Measurements from ENCODE around the gene ABCD1.

The ABCD1 gene

DNA sequence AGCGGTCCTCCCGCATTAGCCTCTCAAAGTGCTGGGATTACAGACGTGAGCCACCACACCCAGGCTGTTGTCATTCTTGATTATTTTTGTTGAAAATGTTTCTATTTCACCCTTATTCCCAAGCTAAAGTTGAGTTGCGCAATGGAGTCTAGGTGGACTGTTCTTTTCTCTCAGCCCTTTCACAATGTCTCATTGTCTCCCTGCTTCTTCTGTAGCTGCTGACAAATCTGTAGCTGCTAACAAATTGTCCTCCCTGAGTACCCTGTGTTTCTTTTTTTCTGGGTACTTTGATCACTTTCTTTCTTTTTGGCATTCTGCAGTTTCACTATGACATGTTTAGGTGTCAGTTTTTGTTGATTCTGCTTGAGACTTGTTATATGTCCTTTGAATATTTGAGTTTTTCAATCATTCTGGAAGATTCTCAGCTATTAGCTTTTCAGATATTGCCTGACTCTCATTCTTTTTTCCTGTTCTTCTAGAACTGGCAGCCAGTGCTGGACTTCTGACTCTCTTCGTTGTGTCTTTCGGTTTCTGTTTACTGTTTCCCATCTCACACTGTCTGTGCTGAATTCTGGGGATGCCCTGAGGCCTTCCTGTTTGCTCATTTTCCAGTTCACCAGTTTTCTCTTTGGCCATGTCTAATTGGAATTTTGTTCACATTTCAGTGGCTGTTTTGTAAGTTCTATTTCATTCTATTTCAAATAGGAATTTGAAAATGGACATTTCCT, 6.6 kb downstream of the ABCD1 start:
- TF ChIP-seq, protein P1, sequence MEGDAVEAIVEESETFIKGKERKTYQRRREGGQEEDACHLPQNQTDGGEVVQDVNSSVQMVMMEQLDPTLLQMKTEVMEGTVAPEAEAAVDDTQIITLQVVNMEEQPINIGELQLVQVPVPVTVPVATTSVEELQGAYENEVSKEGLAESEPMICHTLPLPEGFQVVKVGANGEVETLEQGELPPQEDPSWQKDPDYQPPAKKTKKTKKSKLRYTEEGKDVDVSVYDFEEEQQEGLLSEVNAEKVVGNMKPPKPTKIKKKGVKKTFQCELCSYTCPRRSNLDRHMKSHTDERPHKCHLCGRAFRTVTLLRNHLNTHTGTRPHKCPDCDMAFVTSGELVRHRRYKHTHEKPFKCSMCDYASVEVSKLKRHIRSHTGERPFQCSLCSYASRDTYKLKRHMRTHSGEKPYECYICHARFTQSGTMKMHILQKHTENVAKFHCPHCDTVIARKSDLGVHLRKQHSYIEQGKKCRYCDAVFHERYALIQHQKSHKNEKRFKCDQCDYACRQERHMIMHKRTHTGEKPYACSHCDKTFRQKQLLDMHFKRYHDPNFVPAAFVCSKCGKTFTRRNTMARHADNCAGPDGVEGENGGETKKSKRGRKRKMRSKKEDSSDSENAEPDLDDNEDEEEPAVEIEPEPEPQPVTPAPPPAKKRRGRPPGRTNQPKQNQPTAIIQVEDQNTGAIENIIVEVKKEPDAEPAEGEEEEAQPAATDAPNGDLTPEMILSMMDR (IDR thresholded peaks at IDR 0.05), result no peak

DNA sequence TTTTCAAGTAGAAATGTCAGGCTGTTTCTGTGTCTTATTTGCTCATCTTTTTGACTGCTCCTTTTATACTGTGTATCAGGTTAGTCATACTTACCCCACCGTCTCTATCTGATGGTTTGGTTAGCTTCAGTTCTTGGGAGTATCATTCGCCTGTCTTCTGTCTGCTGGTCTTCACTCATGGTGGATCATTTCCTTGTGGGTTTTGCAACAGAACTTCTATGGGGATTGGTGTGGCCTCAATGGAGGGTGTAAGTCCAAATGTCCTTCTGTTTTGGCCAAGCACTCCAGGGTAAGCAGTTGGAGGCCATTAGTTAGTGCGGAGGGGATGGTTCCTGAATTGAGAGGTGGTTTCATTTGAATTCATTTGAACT, 7.2 kb downstream of the ABCD1 start:
- TF ChIP-seq, protein P1 (IDR thresholded peaks at IDR 0.05), result no peak

DNA sequence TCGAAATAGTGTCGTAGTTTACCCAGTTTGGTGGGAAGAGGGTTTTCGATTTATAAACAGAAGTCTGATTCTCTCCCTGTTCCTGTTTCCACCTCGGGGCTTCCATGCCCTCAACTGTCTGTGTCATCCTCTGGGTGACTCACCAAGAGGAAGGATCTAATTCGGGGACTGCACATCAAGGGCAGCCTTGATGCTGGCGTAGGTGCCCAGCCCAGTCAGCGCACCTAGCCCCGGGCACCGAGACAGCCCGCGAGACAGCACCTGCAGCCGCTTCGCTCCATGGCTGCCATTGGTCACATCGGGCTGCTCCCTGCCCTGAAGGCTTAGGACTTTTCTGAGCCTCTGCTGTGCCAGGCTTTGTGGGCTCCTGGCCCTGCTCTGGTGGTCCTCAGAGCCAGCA, 7.7 kb downstream of the ABCD1 start:
- TF ChIP-seq, protein P1 (IDR thresholded peaks at IDR 0.05), result no peak

DNA sequence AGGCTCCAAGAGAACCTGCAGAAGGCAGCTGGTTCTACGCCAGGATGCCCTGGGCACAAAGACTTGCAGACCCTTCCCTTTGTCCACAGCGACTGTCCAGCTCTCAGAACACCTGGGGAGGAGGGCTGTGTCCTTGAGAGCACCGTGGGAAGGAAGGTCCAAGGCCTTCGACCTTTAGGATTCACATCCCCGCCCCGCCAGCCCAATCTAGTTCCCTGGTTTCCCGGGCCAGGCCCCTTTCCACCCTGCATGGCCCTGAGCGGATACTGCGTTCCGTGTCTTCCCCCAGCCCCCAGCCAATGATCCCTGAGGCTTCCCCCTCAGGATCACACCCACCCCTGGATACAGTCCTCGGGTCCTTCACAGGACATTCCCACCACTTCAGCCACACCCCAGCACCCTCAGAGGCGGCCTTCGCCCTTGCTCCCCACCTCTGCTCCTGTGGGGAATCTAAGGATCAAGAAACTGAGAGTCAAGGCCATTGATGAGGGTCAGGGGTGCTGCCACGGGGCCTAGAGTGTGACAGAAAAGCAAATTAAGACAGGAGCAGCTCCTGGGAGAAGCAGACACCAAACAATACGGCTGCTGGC, 9.1 kb downstream of the ABCD1 start:
- TF ChIP-seq, protein P1 (IDR thresholded peaks at IDR 0.05), result no peak

DNA sequence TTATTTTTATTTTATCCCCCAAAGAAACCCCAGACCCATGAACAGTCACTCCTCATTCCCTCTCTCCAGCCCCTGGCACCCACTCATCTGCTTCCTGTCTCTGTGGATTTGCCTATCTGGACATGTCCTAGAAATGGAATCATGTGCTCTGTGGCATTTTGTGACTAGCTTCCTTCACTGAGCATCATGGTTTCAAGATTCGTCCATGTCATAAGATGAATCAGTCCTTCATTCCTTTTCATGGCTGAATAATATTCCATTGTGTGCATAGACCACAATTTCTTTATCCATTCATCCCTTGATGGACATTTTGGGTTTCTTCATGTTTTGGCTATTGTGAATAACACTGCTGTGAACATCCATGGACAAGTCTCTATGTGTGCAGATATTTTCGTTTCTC, 10.2 kb downstream of the ABCD1 start:
- TF ChIP-seq, protein P1 (IDR thresholded peaks at IDR 0.05), result no peak

DNA sequence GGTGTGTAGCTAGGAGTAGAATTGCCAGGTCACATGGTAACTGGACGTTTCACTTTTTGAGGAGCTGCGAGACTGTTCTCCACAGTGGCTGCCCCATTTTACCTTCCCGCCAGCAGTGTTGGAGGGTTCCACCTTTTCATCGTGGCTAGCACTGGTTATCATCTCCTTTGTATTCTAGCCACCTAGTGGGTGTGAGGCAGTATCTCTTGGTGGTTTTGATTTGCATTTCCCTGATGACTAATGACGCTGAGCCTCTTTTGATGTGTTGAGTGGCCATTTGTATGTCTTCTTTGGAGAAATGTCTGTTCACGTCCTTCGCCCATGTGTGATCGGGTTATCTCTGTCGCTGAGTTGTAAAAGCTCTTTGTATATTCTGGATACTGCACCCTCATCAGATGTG, 10.6 kb downstream of the ABCD1 start:
- TF ChIP-seq, protein P1 (IDR thresholded peaks at IDR 0.05), result no peak

DNA sequence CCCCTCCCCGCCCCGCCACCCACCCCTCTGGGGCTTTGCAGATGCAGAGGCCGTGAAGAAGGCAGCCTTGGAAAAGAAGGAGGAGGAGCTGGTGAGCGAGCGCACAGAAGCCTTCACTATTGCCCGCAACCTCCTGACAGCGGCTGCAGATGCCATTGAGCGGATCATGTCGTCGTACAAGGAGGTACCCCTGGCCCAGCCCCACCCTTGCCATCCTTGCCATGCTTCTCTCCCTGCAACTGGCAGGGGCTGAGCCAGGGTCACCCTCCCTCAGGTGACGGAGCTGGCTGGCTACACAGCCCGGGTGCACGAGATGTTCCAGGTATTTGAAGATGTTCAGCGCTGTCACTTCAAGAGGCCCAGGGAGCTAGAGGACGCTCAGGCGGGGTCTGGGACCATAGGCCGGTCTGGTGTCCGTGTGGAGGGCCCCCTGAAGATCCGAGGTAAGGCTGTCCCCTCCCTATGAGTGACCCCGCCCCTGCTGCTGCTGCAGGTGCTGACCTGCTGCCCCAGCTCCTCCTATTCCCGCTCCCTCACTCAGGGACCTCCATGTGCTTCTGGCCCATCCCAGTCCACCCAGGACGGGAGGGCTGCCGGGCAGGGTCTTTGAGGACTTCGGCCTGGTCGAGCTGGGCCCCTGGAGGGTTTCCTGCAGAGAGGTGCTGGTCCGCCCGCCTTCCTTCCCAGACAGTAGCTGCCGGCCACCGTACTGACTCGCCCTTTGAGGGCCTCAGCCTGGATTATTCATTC, 11.6 kb downstream of the ABCD1 start:
- TF ChIP-seq, protein P1 (IDR thresholded peaks at IDR 0.05), result no peak

Measured in LNCAP (cell line).